ENCODE measurements around the gene TTLL13. TPM values are rescaled to one million over a fixed set of nuclear protein-coding genes. Genes with fewer than 3 reads are reported as not detected.
"Not testable (repeated sequence)": the region's sequence is repeated elsewhere in the genome, so short reads cannot be mapped to it uniquely, and the experiment has no call there.

TTLL13 gene
- total and polyA plus RNA-seq, 9 donors = 0.04 to 0.33 (median 0.13) TPM; not detected in 4

- H3K36me3 ChIP-seq = no peaks in the 10 kb centered on the region
- TF ChIP-seq EP300 (IDR thresholded peaks at IDR 0.05) = no peak
- TF ChIP-seq POLR2A (IDR thresholded peaks at IDR 0.05) = no peak
- TF ChIP-seq, protein P1, sequence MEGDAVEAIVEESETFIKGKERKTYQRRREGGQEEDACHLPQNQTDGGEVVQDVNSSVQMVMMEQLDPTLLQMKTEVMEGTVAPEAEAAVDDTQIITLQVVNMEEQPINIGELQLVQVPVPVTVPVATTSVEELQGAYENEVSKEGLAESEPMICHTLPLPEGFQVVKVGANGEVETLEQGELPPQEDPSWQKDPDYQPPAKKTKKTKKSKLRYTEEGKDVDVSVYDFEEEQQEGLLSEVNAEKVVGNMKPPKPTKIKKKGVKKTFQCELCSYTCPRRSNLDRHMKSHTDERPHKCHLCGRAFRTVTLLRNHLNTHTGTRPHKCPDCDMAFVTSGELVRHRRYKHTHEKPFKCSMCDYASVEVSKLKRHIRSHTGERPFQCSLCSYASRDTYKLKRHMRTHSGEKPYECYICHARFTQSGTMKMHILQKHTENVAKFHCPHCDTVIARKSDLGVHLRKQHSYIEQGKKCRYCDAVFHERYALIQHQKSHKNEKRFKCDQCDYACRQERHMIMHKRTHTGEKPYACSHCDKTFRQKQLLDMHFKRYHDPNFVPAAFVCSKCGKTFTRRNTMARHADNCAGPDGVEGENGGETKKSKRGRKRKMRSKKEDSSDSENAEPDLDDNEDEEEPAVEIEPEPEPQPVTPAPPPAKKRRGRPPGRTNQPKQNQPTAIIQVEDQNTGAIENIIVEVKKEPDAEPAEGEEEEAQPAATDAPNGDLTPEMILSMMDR (IDR thresholded peaks at IDR 0.05) = no peak
- no peak overlapping the region for H3K4me3 ChIP-seq
- intact Hi-C loops (cut with DNase I) = no loop called here
- H3K9me3 ChIP-seq = no peaks in the 10 kb centered on the region
- no peak for DNase-seq
- peaks cover 7% of the 10 kb centered on the region for H3K4me1 ChIP-seq (ENCODE audit: insufficient read depth)
- no peaks in the 10 kb centered on the region for H3K27me3 ChIP-seq
- no peak overlapping the region for H3K27ac ChIP-seq
- WGBS, 3 donors = 82 to 86% (median 84%) methylated on average over 10 of the region's 10 CpGs
These were observed 21.3 kb downstream of the TTLL13 start for GRCh38 chr15:90270502-90271150.

GRCh38 chr15:90271459-90272166 is 22.3 kb downstream of the TTLL13 start:
- no peaks in the 10 kb centered on the region for H3K9me3 ChIP-seq
- H3K36me3 ChIP-seq = no peaks in the 10 kb centered on the region
- TF ChIP-seq, protein P1 (IDR thresholded peaks at IDR 0.05) = no peak
- no peak for TF ChIP-seq EP300 (IDR thresholded peaks at IDR 0.05)
- TF ChIP-seq POLR2A (IDR thresholded peaks at IDR 0.05) = no peak
- 47 to 54% (median 53%) methylated on average over 7 of the region's 7 CpGs for WGBS, 3 donors
- H3K27me3 ChIP-seq = no peaks in the 10 kb centered on the region
- peaks cover 7% of the 10 kb centered on the region for H3K4me1 ChIP-seq (ENCODE audit: insufficient read depth)
- intact Hi-C loops (cut with DNase I) = no loop called here
- H3K27ac ChIP-seq = no peak overlapping the region
- H3K4me3 ChIP-seq = no peak overlapping the region
- DNase-seq = no peak

DNA sequence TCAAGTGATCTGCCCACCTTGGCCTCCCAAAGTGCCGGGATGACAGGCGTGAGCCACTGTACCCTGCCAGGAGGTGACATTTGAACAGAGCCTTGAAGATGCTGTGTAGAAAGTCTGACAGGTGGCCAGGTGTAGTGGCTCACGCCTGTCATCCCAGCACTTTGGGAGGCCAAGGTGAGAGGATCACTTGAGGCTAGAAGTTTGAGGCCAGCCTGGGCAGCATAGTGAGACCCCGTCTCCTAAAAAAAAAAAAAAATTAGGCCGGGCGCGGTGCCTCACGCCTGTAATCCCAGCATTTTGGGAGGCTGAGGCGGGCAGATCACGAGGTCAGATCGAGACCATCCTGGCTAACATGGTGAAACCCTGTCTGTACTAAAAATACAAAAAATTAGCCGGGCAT is 29.1 kb downstream of the TTLL13 start:
- H3K27ac ChIP-seq; intact Hi-C loops (cut with DNase I); H3K36me3 ChIP-seq; DNase-seq; H3K4me1 ChIP-seq (ENCODE audit: insufficient read depth); H3K4me3 ChIP-seq; H3K27me3 ChIP-seq; H3K9me3 ChIP-seq: not testable (repeated sequence)
- WGBS, 3 donors = 93 to 99% (median 97%) methylated on average over 12 of the region's 12 CpGs

GRCh38 chr15:90280743-90281142 is 31.4 kb downstream of the TTLL13 start:
- H3K9me3 ChIP-seq; intact Hi-C loops (cut with DNase I); DNase-seq; H3K36me3 ChIP-seq; H3K4me1 ChIP-seq (ENCODE audit: insufficient read depth); H3K27ac ChIP-seq; H3K27me3 ChIP-seq; H3K4me3 ChIP-seq: not testable (repeated sequence)
- WGBS, 3 donors = 81 to 85% (median 81%) methylated on average over 5 of the region's 5 CpGs

GRCh38 chr15:90281637-90282036 is 32.3 kb downstream of the TTLL13 start:
- H3K27ac ChIP-seq; H3K9me3 ChIP-seq; H3K4me1 ChIP-seq (ENCODE audit: insufficient read depth); DNase-seq; intact Hi-C loops (cut with DNase I); H3K36me3 ChIP-seq; H3K27me3 ChIP-seq; H3K4me3 ChIP-seq: not testable (repeated sequence)
- WGBS, 3 donors = 73 to 83% (median 81%) methylated on average over 6 of the region's 6 CpGs

DNA sequence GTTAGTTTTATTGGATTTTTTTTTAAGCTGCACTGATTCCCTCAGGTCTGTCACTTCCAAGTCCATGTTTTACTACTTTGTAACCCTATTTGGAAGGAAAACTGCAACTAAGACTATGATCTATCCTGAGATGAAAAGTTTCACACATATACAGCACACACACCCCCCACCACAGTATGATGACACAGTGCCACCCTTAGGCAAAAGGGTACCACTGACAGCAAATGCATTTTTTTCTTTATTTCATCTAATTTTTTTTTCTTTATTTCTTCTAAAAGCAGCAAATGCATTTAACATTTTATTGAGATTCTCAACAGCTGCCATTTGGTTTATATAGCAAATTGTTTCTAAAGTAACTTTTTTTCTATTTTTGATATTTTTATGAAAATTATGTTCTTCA is 37.3 kb downstream of the TTLL13 start:
- no peaks in the 10 kb centered on the region for H3K27me3 ChIP-seq
- intact Hi-C loops (cut with DNase I) = no loop called here
- H3K36me3 ChIP-seq = no peaks in the 10 kb centered on the region
- DNase-seq = no peak
- no peak overlapping the region for H3K4me3 ChIP-seq
- no peaks in the 10 kb centered on the region for H3K4me1 ChIP-seq (ENCODE audit: insufficient read depth)
- H3K27ac ChIP-seq = no peak overlapping the region
- TF ChIP-seq, protein P1 (IDR thresholded peaks at IDR 0.05) = no peak
- TF ChIP-seq EP300 (IDR thresholded peaks at IDR 0.05) (no peak), POLR2A (IDR thresholded peaks at IDR 0.05) (no peak)
- H3K9me3 ChIP-seq = no peaks in the 10 kb centered on the region
